ENCODE data around the gene MMP24OS. TPM values are rescaled to one million over a fixed set of nuclear protein-coding genes. Genes with fewer than 3 reads are reported as not detected.
A peak's percentile ranks its signal among the peaks of the same experiment; 100 is the strongest.

The MMP24OS gene
- total RNA-seq, 2 donors from 2014 or later = 32.2 to 38.8 TPM

DNA sequence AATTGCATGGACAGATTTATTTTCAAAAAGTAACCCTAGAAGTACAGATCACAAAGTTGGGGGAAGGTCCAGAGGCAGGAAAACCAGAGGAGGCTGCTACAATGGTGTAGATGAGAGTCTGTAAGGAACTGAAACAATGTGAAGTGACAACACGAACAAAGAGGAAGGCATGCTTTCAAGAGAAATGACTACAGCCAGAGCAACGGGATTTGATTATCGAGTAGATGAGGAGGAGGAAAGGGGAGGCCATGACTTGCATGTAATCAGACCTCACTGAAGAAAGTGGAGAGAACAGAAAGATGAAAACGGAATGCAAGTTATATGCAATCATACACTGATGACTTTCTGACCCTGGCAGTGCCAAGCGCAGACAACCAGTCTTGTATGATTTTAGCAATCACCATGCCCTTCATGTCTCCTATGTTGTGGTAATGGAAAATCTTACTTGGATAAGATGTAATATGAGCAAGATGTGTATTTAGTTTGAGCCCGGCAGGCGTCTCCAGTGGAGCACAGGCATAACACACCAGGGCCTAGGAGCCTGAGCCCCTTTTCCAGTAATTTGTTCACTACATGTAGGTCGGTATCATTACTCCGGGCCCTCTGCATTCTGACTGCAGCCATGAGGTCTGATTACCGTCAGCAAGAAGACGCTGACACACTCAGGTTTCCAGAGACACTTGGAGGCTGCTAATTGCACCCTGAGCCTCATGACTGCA, 48.3 kb upstream of the MMP24OS start:
- Mint-ChIP-seq H3K4me3 (no peak overlapping the region), H3K27me3 (ENCODE audit: insufficient read depth) (no peaks in the 10 kb centered on the region), H3K27ac (no peak overlapping the region), H3K4me1 (peaks cover 14% of the 10 kb centered on the region), H3K36me3 (ENCODE audit: low read depth) (peaks cover 6% of the 10 kb centered on the region), H3K9me3 (no peaks in the 10 kb centered on the region)
- 87 to 92% methylated on average over 11 of the region's 11 CpGs for WGBS, 2 experiments (ENCODE audit: insufficient coverage in 1 of 2, insufficient read length in 1 of 2)
- Histone ChIP-seq H3K4me3 (ENCODE audit: low read length) (no peak overlapping the region), H3K27ac (ENCODE audit: low read depth, low read length) (peak overlapping the region; percentile 88), H3K27me3 (ENCODE audit: control insufficient read depth, insufficient read depth, low read length, poor library complexity, severe bottlenecking) (no peaks in the 10 kb centered on the region), H3K9me3 (ENCODE audit: control insufficient read depth, low read length) (no peaks in the 10 kb centered on the region), H3K4me1 (ENCODE audit: control insufficient read depth, insufficient read depth, low read length) (peaks cover 7% of the 10 kb centered on the region), H3K9ac (ENCODE audit: extremely low read depth, low read length, poor library complexity, severe bottlenecking) (no peak overlapping the region), H3K36me3 (ENCODE audit: control insufficient read depth, insufficient read depth, low read length) (peaks cover 4% of the 10 kb centered on the region)
- DNase-seq = no peak
- TF ChIP-seq, protein P1, sequence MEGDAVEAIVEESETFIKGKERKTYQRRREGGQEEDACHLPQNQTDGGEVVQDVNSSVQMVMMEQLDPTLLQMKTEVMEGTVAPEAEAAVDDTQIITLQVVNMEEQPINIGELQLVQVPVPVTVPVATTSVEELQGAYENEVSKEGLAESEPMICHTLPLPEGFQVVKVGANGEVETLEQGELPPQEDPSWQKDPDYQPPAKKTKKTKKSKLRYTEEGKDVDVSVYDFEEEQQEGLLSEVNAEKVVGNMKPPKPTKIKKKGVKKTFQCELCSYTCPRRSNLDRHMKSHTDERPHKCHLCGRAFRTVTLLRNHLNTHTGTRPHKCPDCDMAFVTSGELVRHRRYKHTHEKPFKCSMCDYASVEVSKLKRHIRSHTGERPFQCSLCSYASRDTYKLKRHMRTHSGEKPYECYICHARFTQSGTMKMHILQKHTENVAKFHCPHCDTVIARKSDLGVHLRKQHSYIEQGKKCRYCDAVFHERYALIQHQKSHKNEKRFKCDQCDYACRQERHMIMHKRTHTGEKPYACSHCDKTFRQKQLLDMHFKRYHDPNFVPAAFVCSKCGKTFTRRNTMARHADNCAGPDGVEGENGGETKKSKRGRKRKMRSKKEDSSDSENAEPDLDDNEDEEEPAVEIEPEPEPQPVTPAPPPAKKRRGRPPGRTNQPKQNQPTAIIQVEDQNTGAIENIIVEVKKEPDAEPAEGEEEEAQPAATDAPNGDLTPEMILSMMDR (conservative IDR thresholded peaks at IDR 0.05) = no peak

GRCh38 chr20:35325401-35325800, 47.5 kb upstream of the MMP24OS start:
- no peaks in the 10 kb centered on the region for H3K9me3 Mint-ChIP-seq

DNA sequence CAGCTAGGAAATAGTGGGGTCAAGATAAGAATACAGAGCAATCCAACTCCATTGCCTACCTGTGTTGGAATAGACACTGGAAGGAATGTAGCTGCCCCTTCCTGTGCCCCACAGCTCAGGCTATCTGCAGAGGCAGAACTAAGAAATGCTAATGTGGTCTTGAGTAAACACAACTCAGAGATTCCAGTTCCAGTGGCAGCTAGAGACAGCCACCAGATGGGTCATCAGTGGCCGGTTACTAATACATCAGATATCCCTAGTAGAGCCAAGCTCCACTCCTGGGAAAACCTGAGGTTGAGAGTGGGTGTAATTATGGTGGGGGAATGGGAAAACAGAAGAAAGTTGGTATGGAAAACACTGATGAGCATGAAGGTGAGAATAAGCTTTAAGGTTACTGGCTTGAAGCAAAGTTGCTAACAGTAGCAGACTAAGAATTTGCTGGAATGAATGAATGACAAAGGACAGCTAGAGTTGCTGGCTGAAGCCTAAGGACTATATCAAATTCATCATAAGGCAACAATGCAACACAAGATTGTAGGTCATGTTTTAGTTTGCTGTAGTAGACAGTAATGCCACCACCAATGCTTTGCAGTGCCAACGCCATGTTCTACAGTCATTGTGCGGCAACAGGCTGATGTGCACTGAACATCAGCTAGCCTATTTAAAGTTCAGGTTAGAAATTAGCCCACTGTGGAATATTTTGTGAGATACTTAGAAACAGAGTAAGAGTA, 42.6 kb upstream of the MMP24OS start:
- Histone ChIP-seq H3K9me3 (ENCODE audit: control insufficient read depth, low read length) (no peaks in the 10 kb centered on the region), H3K4me1 (ENCODE audit: control insufficient read depth, insufficient read depth, low read length) (no peaks in the 10 kb centered on the region), H3K27me3 (ENCODE audit: control insufficient read depth, insufficient read depth, low read length, poor library complexity, severe bottlenecking) (no peaks in the 10 kb centered on the region), H3K9ac (ENCODE audit: extremely low read depth, low read length, poor library complexity, severe bottlenecking) (no peak overlapping the region), H3K36me3 (ENCODE audit: control insufficient read depth, insufficient read depth, low read length) (peaks cover 4% of the 10 kb centered on the region), H3K27ac (ENCODE audit: low read depth, low read length) (no peak overlapping the region), H3K4me3 (ENCODE audit: low read length) (no peak overlapping the region)
- H3K4me3 Mint-ChIP-seq = no peak overlapping the region
- H3K27ac Mint-ChIP-seq = no peak overlapping the region
- WGBS, 2 experiments (ENCODE audit: insufficient coverage in 1 of 2, insufficient read length in 1 of 2) = 98 to 100% methylated on average over 3 of the region's 3 CpGs
- H3K36me3 Mint-ChIP-seq (ENCODE audit: low read depth) = peaks cover 6% of the 10 kb centered on the region
- TF ChIP-seq, protein P1 (conservative IDR thresholded peaks at IDR 0.05) = no peak
- H3K4me1 Mint-ChIP-seq = peaks cover 7% of the 10 kb centered on the region
- no peak for DNase-seq
- H3K9me3 Mint-ChIP-seq = no peaks in the 10 kb centered on the region
- H3K27me3 Mint-ChIP-seq (ENCODE audit: insufficient read depth) = no peaks in the 10 kb centered on the region

More at GRCh38 chr20:35325401-35325800, 47.5 kb upstream of the MMP24OS start:
- no peaks in the 10 kb centered on the region for H3K27me3 Mint-ChIP-seq (ENCODE audit: insufficient read depth)
- H3K9me3 ChIP-seq (ENCODE audit: control insufficient read depth, low read length) = no peaks in the 10 kb centered on the region
- peaks cover 7% of the 10 kb centered on the region for H3K4me1 ChIP-seq (ENCODE audit: control insufficient read depth, insufficient read depth, low read length)
- H3K36me3 Mint-ChIP-seq (ENCODE audit: low read depth) = peaks cover 6% of the 10 kb centered on the region
- H3K4me3 Mint-ChIP-seq = no peak overlapping the region
- TF ChIP-seq, protein P1 (conservative IDR thresholded peaks at IDR 0.05) = no peak
- no peak overlapping the region for H3K9ac ChIP-seq (ENCODE audit: extremely low read depth, low read length, poor library complexity, severe bottlenecking)
- H3K27ac Mint-ChIP-seq = no peak overlapping the region
- H3K36me3 ChIP-seq (ENCODE audit: control insufficient read depth, insufficient read depth, low read length) = peaks cover 4% of the 10 kb centered on the region
- H3K27me3 ChIP-seq (ENCODE audit: control insufficient read depth, insufficient read depth, low read length, poor library complexity, severe bottlenecking) = no peaks in the 10 kb centered on the region
- 87 to 89% methylated on average over 6 of the region's 6 CpGs for WGBS, 2 experiments (ENCODE audit: insufficient coverage in 1 of 2, insufficient read length in 1 of 2)
- H3K4me3 ChIP-seq (ENCODE audit: low read length) = no peak overlapping the region
- DNase-seq = no peak
- H3K4me1 Mint-ChIP-seq = peaks cover 19% of the 10 kb centered on the region
- H3K27ac ChIP-seq (ENCODE audit: low read depth, low read length) = peak overlapping the region; percentile 88

Data from endodermal cell (in vitro differentiated cells).